Transverse colon (tissue), 4 donors: Measurements from ENCODE around the gene PMEPA1.

Source experiments
- POLR2A ChIP-seq: fragments of 450-650 bp; IDR thresholded peaks from one replicate; pipeline ENCODE4 v1.6.1; 2016; ENCODE audit warnings: antibody characterized with exemption, mild to moderate bottlenecking, moderate library complexity
- POLR2AphosphoS5 ChIP-seq, 3 donors: sonication (generic); formaldehyde crosslinking; IDR thresholded peaks; one replicate each; pipeline ENCODE4 v1.6.1; 2016; ENCODE audit warnings: antibody characterized with exemption in 3 of 3
- TF ChIP-seq, protein P1 (sequence below), 5 experiments: fragments of 200-600 bp in 3 of 5; fragments of 450-650 bp in 2 of 5; sonication (generic) in 3 of 5; IDR thresholded peaks; 1 replicate in 2 of 5; 2 replicates in 3 of 5; pipeline ENCODE4 v1.5.1; 2016 to 2017; ENCODE audit warnings: antibody characterized with exemption in 5 of 5, inconsistent platforms in 3 of 5, mild to moderate bottlenecking in 2 of 5, moderate library complexity in 1 of 5

DNA sequence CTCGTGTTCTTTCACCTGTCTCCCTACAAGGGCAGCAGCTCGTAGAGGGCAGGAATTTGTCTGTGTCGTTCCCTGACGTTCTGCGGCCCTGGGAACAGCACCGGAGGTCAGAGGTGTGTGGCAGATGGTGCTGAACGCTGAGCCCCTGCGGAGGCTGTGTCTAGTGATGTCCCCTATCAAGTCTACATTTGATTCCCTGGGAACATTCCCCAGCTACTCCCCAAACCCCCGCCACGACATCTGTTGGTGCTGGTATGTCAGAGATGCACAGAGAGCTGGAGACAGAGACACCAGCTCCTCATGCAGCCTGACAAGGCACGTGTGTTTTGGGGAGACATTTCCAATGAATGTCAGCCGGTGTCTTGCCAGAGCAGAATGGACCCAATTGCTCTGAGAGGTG lies 7.7 kb downstream of the PMEPA1 start:
- TF ChIP-seq, protein P1, sequence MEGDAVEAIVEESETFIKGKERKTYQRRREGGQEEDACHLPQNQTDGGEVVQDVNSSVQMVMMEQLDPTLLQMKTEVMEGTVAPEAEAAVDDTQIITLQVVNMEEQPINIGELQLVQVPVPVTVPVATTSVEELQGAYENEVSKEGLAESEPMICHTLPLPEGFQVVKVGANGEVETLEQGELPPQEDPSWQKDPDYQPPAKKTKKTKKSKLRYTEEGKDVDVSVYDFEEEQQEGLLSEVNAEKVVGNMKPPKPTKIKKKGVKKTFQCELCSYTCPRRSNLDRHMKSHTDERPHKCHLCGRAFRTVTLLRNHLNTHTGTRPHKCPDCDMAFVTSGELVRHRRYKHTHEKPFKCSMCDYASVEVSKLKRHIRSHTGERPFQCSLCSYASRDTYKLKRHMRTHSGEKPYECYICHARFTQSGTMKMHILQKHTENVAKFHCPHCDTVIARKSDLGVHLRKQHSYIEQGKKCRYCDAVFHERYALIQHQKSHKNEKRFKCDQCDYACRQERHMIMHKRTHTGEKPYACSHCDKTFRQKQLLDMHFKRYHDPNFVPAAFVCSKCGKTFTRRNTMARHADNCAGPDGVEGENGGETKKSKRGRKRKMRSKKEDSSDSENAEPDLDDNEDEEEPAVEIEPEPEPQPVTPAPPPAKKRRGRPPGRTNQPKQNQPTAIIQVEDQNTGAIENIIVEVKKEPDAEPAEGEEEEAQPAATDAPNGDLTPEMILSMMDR (IDR thresholded peaks at IDR 0.05): no peak
- TF ChIP-seq POLR2A (no peak), POLR2AphosphoS5 (IDR thresholded peaks at IDR 0.05) (no peak)
